Neural progenitor cell (in vitro differentiated cells): ENCODE data around the gene WDR27. TPM values are rescaled to one million over a fixed set of nuclear protein-coding genes. Genes with fewer than 3 reads are reported as not detected.
A peak's percentile ranks its signal among the peaks of the same experiment; 100 is the strongest.

Experiments
- DNase-seq: peaks from one replicate; pipeline ENCODE4 v3.0.0-alpha.2; 2016; ENCODE audit warnings: low spot score
- H2AFZ ChIP-seq: fragments of 200-600 bp; sonication (generic); replicated peaks from 2 replicates; pipeline ENCODE4 v1.6.1; 2016; ENCODE audit warnings: antibody characterized with exemption
- H3F3A ChIP-seq: fragments of 200-600 bp; sonication (generic); 2 replicates; pipeline ENCODE4 v1.6.1; 2016; ENCODE audit warnings: antibody characterized with exemption, low read depth
- H3K27ac ChIP-seq: fragments of 200-600 bp; sonication (generic); 2 replicates; pipeline ENCODE4 v1.5.1; 2016; ENCODE audit warnings: mild to moderate bottlenecking
- H3K27me3 ChIP-seq: fragments of 200-600 bp; sonication (generic); 2 replicates; pipeline ENCODE4 v1.6.1; 2016; ENCODE audit warnings: mild to moderate bottlenecking, moderate library complexity
- H3K36me3 ChIP-seq: fragments of 200-600 bp; sonication (generic); 2 replicates; pipeline ENCODE4 v1.5.1; 2016
- H3K4me1 ChIP-seq: fragments of 200-600 bp; sonication (generic); 2 replicates; pipeline ENCODE4 v1.6.1; 2016; ENCODE audit warnings: mixed run types
- H3K4me2 ChIP-seq: fragments of 200-600 bp; sonication (generic); 2 replicates; pipeline ENCODE4 v1.6.1; 2016
- H3K4me3 ChIP-seq: fragments of 200-600 bp; sonication (generic); 2 replicates; pipeline ENCODE4 v1.5.1; 2016
- H3K79me2 ChIP-seq: fragments of 200-600 bp; sonication (generic); 2 replicates; pipeline ENCODE4 v1.6.1; 2016; ENCODE audit warnings: low read depth
- H3K9ac ChIP-seq: fragments of 200-600 bp; sonication (generic); 2 replicates; pipeline ENCODE4 v1.6.1; 2016
- H3K9me3 ChIP-seq: fragments of 200-600 bp; sonication (generic); 2 replicates; pipeline ENCODE4 v1.5.1; 2016; ENCODE audit warnings: low read depth
- H4K20me1 ChIP-seq: fragments of 200-600 bp; sonication (generic); 2 replicates; pipeline ENCODE4 v1.6.1; 2016; ENCODE audit warnings: low read depth
- H3K27ac Mint-ChIP-seq: 3 replicates; pipeline ENCODE4 v1.8.0; 2021; ENCODE audit warnings: mixed read lengths
- H3K27me3 Mint-ChIP-seq: 2 replicates; pipeline ENCODE4 v1.8.0; 2022; ENCODE audit warnings: low read depth, mild to moderate bottlenecking, inconsistent platforms, moderate library complexity, mixed read lengths; ENCODE audit not compliant: insufficient read depth
- H3K36me3 Mint-ChIP-seq: 3 replicates; pipeline ENCODE4 v1.8.0; 2021; ENCODE audit warnings: mixed read lengths
- H3K4me1 Mint-ChIP-seq: 3 replicates; pipeline ENCODE4 v1.8.0; 2021; ENCODE audit warnings: mixed read lengths
- H3K4me3 Mint-ChIP-seq: 3 replicates; pipeline ENCODE4 v1.8.0; 2021; ENCODE audit warnings: mild to moderate bottlenecking, moderate library complexity, mixed read lengths
- H3K9me3 Mint-ChIP-seq: 3 replicates; pipeline ENCODE4 v1.8.0; 2020; ENCODE audit warnings: mixed read lengths
- CTCF ChIP-seq: fragments of 200-600 bp; sonication (generic); IDR thresholded peaks from 2 replicates; pipeline ENCODE4 v1.5.1; 2017; ENCODE audit warnings: antibody characterized with exemption, mild to moderate bottlenecking
- EZH2 ChIP-seq: fragments of 200-600 bp; sonication (generic); IDR thresholded peaks from 2 replicates; pipeline ENCODE4 v1.6.1; 2017; ENCODE audit warnings: antibody characterized with exemption, mild to moderate bottlenecking, moderate library complexity
- EZH2phosphoT487 ChIP-seq: fragments of 200-600 bp; sonication (generic); IDR thresholded peaks from 2 replicates; pipeline ENCODE4 v1.6.1; 2017; ENCODE audit warnings: antibody characterized with exemption
- total RNA-seq: library from RNA; depleted of rRNA; stranded (reverse); fragments of >200 nt; gene quantifications from 2 replicates; pipeline ENCODE4 v1.2.3, GENCODE V29; 2015; ENCODE audit warnings: low replicate concordance

Gene WDR27
- total RNA-seq, 1 donor from 2014 or later: 69.0 TPM

GRCh38 chr6:169738976-169739529 lies 37.2 kb upstream of the WDR27 start:
- H3K27ac ChIP-seq: no peak overlapping the region
- no peak overlapping the region for H3K4me3 ChIP-seq
- no peak overlapping the region for H3K27ac Mint-ChIP-seq
- H3K4me2 ChIP-seq: no peak overlapping the region
- no peaks in the 10 kb centered on the region for H3K9me3 ChIP-seq
- H3F3A ChIP-seq: no peaks in the 10 kb centered on the region
- no peaks in the 10 kb centered on the region for H3K36me3 Mint-ChIP-seq
- no peaks in the 10 kb centered on the region for H3K79me2 ChIP-seq
- peaks cover 3% of the 10 kb centered on the region for H3K4me1 Mint-ChIP-seq
- TF ChIP-seq EZH2phosphoT487: no peak
- no peak overlapping the region for H3K4me3 Mint-ChIP-seq
- DNase-seq: no peak
- no peaks in the 10 kb centered on the region for H4K20me1 ChIP-seq
- no peaks in the 10 kb centered on the region for H3K4me1 ChIP-seq
- no peaks in the 10 kb centered on the region for H3K36me3 ChIP-seq
- H3K27me3 Mint-ChIP-seq: peaks cover 3% of the 10 kb centered on the region
- no peaks in the 10 kb centered on the region for H3K27me3 ChIP-seq
- no peak overlapping the region for H3K9ac ChIP-seq
- H2AFZ ChIP-seq: no peak overlapping the region
- no peaks in the 10 kb centered on the region for H3K9me3 Mint-ChIP-seq

GRCh38 chr6:169738204-169738975 lies 36.6 kb upstream of the WDR27 start:
- Histone ChIP-seq H3F3A (no peaks in the 10 kb centered on the region), H3K36me3 (no peaks in the 10 kb centered on the region), H3K4me3 (no peak overlapping the region), H3K27me3 (no peaks in the 10 kb centered on the region), H3K27ac (no peak overlapping the region), H4K20me1 (no peaks in the 10 kb centered on the region), H3K4me1 (no peaks in the 10 kb centered on the region), H3K9me3 (no peaks in the 10 kb centered on the region), H2AFZ (peak overlapping the region; percentile 34), H3K79me2 (no peaks in the 10 kb centered on the region), H3K4me2 (no peak overlapping the region), H3K9ac (no peak overlapping the region)
- no peak overlapping the region for H3K4me3 Mint-ChIP-seq
- no peak overlapping the region for H3K27ac Mint-ChIP-seq
- no peak for DNase-seq
- H3K9me3 Mint-ChIP-seq: peaks cover 3% of the 10 kb centered on the region
- TF ChIP-seq CTCF: no peak
- TF ChIP-seq EZH2phosphoT487: no peak
- no peak for TF ChIP-seq EZH2
- H3K36me3 Mint-ChIP-seq: no peaks in the 10 kb centered on the region
- H3K27me3 Mint-ChIP-seq: peaks cover 3% of the 10 kb centered on the region
- H3K4me1 Mint-ChIP-seq: peaks cover 3% of the 10 kb centered on the region

- H3F3A ChIP-seq: peaks cover 15% of the 10 kb centered on the region
- H3K4me3 ChIP-seq: no peak overlapping the region
- H4K20me1 ChIP-seq: peaks cover 8% of the 10 kb centered on the region
- H3K9ac ChIP-seq: no peak overlapping the region
- TF ChIP-seq EZH2phosphoT487 (no peak), EZH2 (no peak), CTCF (no peak)
- H3K4me2 ChIP-seq: no peak overlapping the region
- no peaks in the 10 kb centered on the region for H3K27me3 ChIP-seq
- H3K4me1 Mint-ChIP-seq: peaks cover 20% of the 10 kb centered on the region
- no peak overlapping the region for H3K4me3 Mint-ChIP-seq
- H3K27ac ChIP-seq: no peak overlapping the region
- H3K79me2 ChIP-seq: peaks cover 16% of the 10 kb centered on the region
- H3K27ac Mint-ChIP-seq: no peak overlapping the region
- no peaks in the 10 kb centered on the region for H3K36me3 ChIP-seq
- peaks cover 11% of the 10 kb centered on the region for H3K4me1 ChIP-seq
- H3K9me3 ChIP-seq: no peaks in the 10 kb centered on the region
- H3K27me3 Mint-ChIP-seq: peaks cover 8% of the 10 kb centered on the region
- no peak for DNase-seq
- H3K9me3 Mint-ChIP-seq: peaks cover 5% of the 10 kb centered on the region
- H2AFZ ChIP-seq: no peak overlapping the region
- H3K36me3 Mint-ChIP-seq: no peaks in the 10 kb centered on the region
Observed at GRCh38 chr6:169729961-169730360, 28.1 kb upstream of the WDR27 start.

GRCh38 chr6:169726963-169727362 lies 25.1 kb upstream of the WDR27 start:
- H3K27ac Mint-ChIP-seq: no peak overlapping the region
- Histone ChIP-seq H4K20me1 (peaks cover 23% of the 10 kb centered on the region), H3K9ac (no peak overlapping the region), H3K4me1 (peaks cover 23% of the 10 kb centered on the region), H3K9me3 (no peaks in the 10 kb centered on the region), H2AFZ (no peak overlapping the region), H3K79me2 (peaks cover 32% of the 10 kb centered on the region), H3F3A (peaks cover 31% of the 10 kb centered on the region), H3K27ac (no peak overlapping the region), H3K27me3 (no peaks in the 10 kb centered on the region), H3K4me3 (no peak overlapping the region), H3K4me2 (no peak overlapping the region), H3K36me3 (no peaks in the 10 kb centered on the region)
- H3K27me3 Mint-ChIP-seq: peaks cover 11% of the 10 kb centered on the region
- DNase-seq: no peak
- peaks cover 27% of the 10 kb centered on the region for H3K4me1 Mint-ChIP-seq
- H3K9me3 Mint-ChIP-seq: peaks cover 2% of the 10 kb centered on the region
- no peaks in the 10 kb centered on the region for H3K36me3 Mint-ChIP-seq
- TF ChIP-seq EZH2: no peak
- TF ChIP-seq EZH2phosphoT487: no peak
- TF ChIP-seq CTCF: no peak
- H3K4me3 Mint-ChIP-seq: no peak overlapping the region
